Measurements from ENCODE around the gene MACF1. TPM values are rescaled to one million over a fixed set of nuclear protein-coding genes. Genes with fewer than 3 reads are reported as not detected.
"Not testable (repeated sequence)": the region's sequence is repeated elsewhere in the genome, so short reads cannot be mapped to it uniquely, and the experiment has no call there.

MACF1 gene
- total and polyA plus RNA-seq, 8 donors, result 358 to 484 (median 440) TPM

DNA sequence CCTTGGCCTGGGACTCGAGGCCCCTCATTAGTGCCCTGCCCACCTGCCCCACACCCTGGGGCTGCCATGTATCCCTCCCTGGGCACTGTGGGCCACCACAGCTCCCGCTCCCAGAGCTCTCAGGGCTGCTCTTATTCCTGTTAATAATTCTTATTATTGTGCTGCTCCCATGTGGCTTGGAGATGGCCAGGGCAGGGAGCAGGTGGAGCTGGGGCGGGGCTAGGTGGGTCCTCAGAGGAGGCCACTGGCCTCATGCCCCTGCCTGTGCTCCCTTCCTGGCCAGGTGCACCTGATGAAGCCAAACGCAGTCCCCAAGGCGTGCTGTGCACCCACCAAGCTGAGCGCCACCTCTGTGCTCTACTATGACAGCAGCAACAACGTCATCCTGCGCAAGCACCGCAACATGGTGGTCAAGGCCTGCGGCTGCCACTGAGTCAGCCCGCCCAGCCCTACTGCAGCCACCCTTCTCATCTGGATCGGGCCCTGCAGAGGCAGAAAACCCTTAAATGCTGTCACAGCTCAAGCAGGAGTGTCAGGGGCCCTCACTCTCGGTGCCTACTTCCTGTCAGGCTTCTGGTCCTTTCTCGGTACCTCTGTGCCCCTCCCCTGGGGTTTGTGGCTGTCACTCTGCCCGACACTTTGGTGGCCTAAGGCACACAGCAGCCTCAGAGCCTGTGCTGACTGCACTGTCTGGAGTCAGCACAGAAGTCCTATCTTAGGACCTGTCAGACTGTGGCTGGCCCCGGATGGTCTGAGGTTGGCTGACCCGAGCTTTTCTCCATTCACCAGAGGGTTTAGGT is 321.1 kb downstream of the MACF1 start:
- Histone ChIP-seq H3K9me3 (no peaks in the 10 kb centered on the region), H3K36me3 (peaks cover 0 to 35% of the 10 kb centered on the region in 2 donors), H3K4me3 (no peak overlapping the region), H3K27me3 (no peaks in the 10 kb centered on the region), H3K27ac (no peak overlapping the region), H3K4me1 (no peaks in the 10 kb centered on the region)
- intact Hi-C loops (cut with DNase I), result no loop called here
- no peak for ATAC-seq
- TF ChIP-seq, protein P1, sequence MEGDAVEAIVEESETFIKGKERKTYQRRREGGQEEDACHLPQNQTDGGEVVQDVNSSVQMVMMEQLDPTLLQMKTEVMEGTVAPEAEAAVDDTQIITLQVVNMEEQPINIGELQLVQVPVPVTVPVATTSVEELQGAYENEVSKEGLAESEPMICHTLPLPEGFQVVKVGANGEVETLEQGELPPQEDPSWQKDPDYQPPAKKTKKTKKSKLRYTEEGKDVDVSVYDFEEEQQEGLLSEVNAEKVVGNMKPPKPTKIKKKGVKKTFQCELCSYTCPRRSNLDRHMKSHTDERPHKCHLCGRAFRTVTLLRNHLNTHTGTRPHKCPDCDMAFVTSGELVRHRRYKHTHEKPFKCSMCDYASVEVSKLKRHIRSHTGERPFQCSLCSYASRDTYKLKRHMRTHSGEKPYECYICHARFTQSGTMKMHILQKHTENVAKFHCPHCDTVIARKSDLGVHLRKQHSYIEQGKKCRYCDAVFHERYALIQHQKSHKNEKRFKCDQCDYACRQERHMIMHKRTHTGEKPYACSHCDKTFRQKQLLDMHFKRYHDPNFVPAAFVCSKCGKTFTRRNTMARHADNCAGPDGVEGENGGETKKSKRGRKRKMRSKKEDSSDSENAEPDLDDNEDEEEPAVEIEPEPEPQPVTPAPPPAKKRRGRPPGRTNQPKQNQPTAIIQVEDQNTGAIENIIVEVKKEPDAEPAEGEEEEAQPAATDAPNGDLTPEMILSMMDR (IDR thresholded peaks at IDR 0.05), result no peak
- no peak for DNase-seq

DNA sequence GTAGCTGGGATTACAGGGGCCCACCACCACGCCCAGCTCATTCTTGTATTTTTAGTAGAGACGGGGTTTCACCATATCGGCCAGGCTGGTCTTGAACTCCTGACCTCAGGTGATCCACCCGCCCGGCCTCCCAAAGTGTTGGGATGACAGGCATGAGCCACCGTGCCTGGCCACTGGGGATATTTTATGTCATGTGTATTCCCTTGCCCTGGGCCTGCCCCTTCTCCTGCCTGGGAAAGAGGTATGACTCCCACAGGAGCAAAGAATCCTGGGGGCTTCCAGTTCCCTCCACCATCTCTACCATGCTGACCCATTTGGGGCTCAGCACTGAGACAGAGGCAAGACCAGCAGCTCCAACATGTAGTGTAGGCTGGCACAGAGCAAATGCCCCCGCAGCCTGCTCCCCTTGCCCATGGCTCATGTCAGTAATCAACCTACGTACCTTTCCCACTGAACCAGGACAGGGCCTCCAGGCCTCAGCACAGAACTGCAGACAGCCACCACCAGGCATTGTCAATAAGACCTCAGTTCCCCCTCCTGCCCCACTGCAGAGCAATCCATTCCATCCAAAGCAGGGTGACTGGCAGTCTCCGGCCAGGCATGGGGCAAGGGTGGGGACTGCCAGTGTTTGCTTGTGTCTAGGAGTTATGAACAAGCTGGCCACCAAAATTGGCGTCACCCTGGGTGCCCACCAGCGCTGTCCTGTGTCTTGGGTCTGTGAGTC is 322.1 kb downstream of the MACF1 start:
- peaks cover 0 to 44% of the 10 kb centered on the region in 2 donors for H3K36me3 ChIP-seq
- no peak overlapping the region for H3K4me3 ChIP-seq
- no peak for DNase-seq
- TF ChIP-seq, protein P1 (IDR thresholded peaks at IDR 0.05), result no peak
- no peak overlapping the region for H3K27ac ChIP-seq
- H3K4me1 ChIP-seq, result no peaks in the 10 kb centered on the region
- H3K27me3 ChIP-seq, result no peaks in the 10 kb centered on the region
- intact Hi-C loops (cut with DNase I), result no loop called here
- ATAC-seq, result no peak
- no peaks in the 10 kb centered on the region for H3K9me3 ChIP-seq

DNA sequence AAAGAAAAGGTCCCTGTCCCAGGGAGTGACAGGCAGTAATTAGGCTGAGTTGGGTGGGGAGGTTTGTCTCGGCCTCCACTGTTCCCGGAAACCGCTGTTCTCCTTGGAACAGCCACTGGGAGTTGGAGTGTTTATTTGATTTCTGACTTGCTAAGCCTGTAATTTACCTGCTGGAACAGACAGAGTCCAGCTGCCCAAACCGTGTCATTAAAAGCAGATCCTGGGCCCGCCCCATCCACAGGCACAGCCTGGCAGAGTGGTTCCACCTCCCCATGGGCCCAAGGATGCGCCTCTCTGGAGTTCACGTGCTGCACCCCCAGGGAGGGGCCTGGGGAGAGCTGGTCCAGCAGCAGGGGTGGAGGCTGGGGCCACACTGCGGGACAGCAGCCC is 322.7 kb downstream of the MACF1 start:
- H3K36me3 ChIP-seq, result peaks cover 0 to 49% of the 10 kb centered on the region in 2 donors
- H3K4me3 ChIP-seq; H3K9me3 ChIP-seq; H3K4me1 ChIP-seq; DNase-seq; intact Hi-C loops (cut with DNase I); ATAC-seq; H3K27ac ChIP-seq; H3K27me3 ChIP-seq: not testable (repeated sequence)

DNA sequence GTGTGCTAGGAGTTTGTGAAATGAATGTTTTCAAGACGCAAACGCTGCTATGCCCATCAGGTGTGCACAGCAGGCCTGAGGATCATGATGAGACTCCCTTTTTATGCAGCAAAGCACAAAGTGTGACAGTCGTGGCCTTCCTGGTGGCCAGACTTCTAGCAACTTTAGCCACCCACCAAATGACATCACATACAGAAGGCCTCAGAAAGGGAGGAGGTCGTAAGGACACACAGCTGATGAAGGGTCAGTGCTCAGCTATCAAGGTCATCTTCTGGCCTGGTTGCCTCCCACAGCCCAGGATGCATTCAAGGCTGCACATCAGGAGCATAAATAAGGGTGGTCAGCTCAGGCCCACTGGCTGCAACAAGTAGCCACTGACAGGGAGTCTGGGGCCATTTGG is 323.6 kb downstream of the MACF1 start:
- ATAC-seq (no peak), DNase-seq (no peak)
- Histone ChIP-seq H3K27ac (no peak overlapping the region), H3K4me3 (no peak overlapping the region), H3K36me3 (peaks cover 0 to 58% of the 10 kb centered on the region in 2 donors), H3K9me3 (no peaks in the 10 kb centered on the region), H3K27me3 (no peaks in the 10 kb centered on the region), H3K4me1 (no peaks in the 10 kb centered on the region)
- intact Hi-C loops (cut with DNase I), result no loop called here
- TF ChIP-seq, protein P1 (IDR thresholded peaks at IDR 0.05), result no peak

- no peaks in the 10 kb centered on the region for H3K27me3 ChIP-seq
- no peak for ATAC-seq
Observed at GRCh38 chr1:39529901-39530535, 325.5 kb downstream of the MACF1 start.

More at GRCh38 chr1:39529901-39530535, 325.5 kb downstream of the MACF1 start:
- peaks cover 0 to 67% of the 10 kb centered on the region in 2 donors for H3K36me3 ChIP-seq
- TF ChIP-seq, protein P1 (IDR thresholded peaks at IDR 0.05), result no peak
- H3K4me1 ChIP-seq, result no peaks in the 10 kb centered on the region
- no peak overlapping the region for H3K4me3 ChIP-seq
- no peak overlapping the region for H3K27ac ChIP-seq
- intact Hi-C loops (cut with DNase I), result no loop called here
- DNase-seq, result no peak
- H3K9me3 ChIP-seq, result no peaks in the 10 kb centered on the region

All from left lung (tissue), 10 donors.